ENCODE results near the gene RNLS. TPM values are rescaled to one million over a fixed set of nuclear protein-coding genes. Genes with fewer than 3 reads are reported as not detected.

The RNLS gene
- total RNA-seq, 4 donors from 2014 or later: 7.8 to 37.2 (median 26.2) TPM

GRCh38 chr10:88525371-88526069 is 57.6 kb downstream of the RNLS start:
- Histone ChIP-seq H3K27ac (no peak overlapping the region), H3K4me3 (no peak overlapping the region), H3K9me3 (no peaks in the 10 kb centered on the region), H3K36me3 (no peaks in the 10 kb centered on the region), H3K4me1 (peaks cover 0 to 16% (median 1%) of the 10 kb centered on the region in 4 donors), H3K27me3 (no peaks in the 10 kb centered on the region)
- TF ChIP-seq EP300 (IDR thresholded peaks at IDR 0.05) (no peak), CTCF (IDR thresholded peaks at IDR 0.05) (no peak), POLR2A (IDR thresholded peaks at IDR 0.05) (no peak)
- WGBS, 2 donors: 81 to 82% methylated on average over 3 of the region's 3 CpGs
- DNase-seq (ENCODE audit: low spot score in 2 of 2): no peak

GRCh38 chr10:88523739-88524400 is 59.2 kb downstream of the RNLS start:
- DNase-seq (ENCODE audit: low spot score in 2 of 2): no peak
- no peak for TF ChIP-seq CTCF (IDR thresholded peaks at IDR 0.05)
- TF ChIP-seq POLR2A (IDR thresholded peaks at IDR 0.05): no peak
- TF ChIP-seq EP300 (IDR thresholded peaks at IDR 0.05): no peak
- Histone ChIP-seq H3K36me3 (no peaks in the 10 kb centered on the region), H3K4me1 (peaks cover 0 to 16% (median 1%) of the 10 kb centered on the region in 4 donors), H3K27me3 (no peaks in the 10 kb centered on the region), H3K4me3 (no peak overlapping the region), H3K9me3 (no peaks in the 10 kb centered on the region), H3K27ac (no peak overlapping the region)
- WGBS, 2 donors: 89 to 92% methylated on average over 6 of the region's 6 CpGs

GRCh38 chr10:88522715-88523114 is 60.4 kb downstream of the RNLS start:
- H3K4me3 ChIP-seq: no peak overlapping the region
- TF ChIP-seq CTCF (IDR thresholded peaks at IDR 0.05) (no peak), EP300 (IDR thresholded peaks at IDR 0.05) (no peak), POLR2A (IDR thresholded peaks at IDR 0.05) (no peak)
- DNase-seq (ENCODE audit: low spot score in 2 of 2): no peak
- peaks cover 0 to 16% (median 1%) of the 10 kb centered on the region in 4 donors for H3K4me1 ChIP-seq
- H3K36me3 ChIP-seq: no peaks in the 10 kb centered on the region
- no peak overlapping the region for H3K27ac ChIP-seq
- WGBS, 2 donors: 29 to 47% methylated on average over 1 of the region's 1 CpG
- H3K9me3 ChIP-seq: no peaks in the 10 kb centered on the region
- no peaks in the 10 kb centered on the region for H3K27me3 ChIP-seq

- no peaks in the 10 kb centered on the region for H3K36me3 ChIP-seq
- DNase-seq (ENCODE audit: low spot score in 2 of 2): no peak
- H3K4me1 ChIP-seq: peaks cover 0 to 16% (median 1%) of the 10 kb centered on the region in 4 donors
- H3K27me3 ChIP-seq: no peaks in the 10 kb centered on the region
- no peak overlapping the region for H3K27ac ChIP-seq
- H3K4me3 ChIP-seq: no peak overlapping the region
- no peaks in the 10 kb centered on the region for H3K9me3 ChIP-seq
- 68 to 83% methylated on average over 1 of the region's 1 CpG for WGBS, 2 donors
- no peak for TF ChIP-seq CTCF (IDR thresholded peaks at IDR 0.05)
- no peak for TF ChIP-seq EP300 (IDR thresholded peaks at IDR 0.05)
- TF ChIP-seq POLR2A (IDR thresholded peaks at IDR 0.05): no peak
Observed at GRCh38 chr10:88521791-88522190, 61.3 kb downstream of the RNLS start.

GRCh38 chr10:88515235-88515634 is 67.9 kb downstream of the RNLS start:
- no peak overlapping the region for H3K4me3 ChIP-seq
- H3K4me1 ChIP-seq: no peaks in the 10 kb centered on the region
- DNase-seq (ENCODE audit: low spot score in 2 of 2): no peak
- TF ChIP-seq POLR2A (IDR thresholded peaks at IDR 0.05) (no peak), CTCF (IDR thresholded peaks at IDR 0.05) (no peak), EP300 (IDR thresholded peaks at IDR 0.05) (no peak)
- H3K36me3 ChIP-seq: no peaks in the 10 kb centered on the region
- WGBS, 2 donors: 49 to 77% methylated on average over 1 of the region's 1 CpG
- H3K27me3 ChIP-seq: no peaks in the 10 kb centered on the region
- H3K27ac ChIP-seq: no peak overlapping the region
- H3K9me3 ChIP-seq: no peaks in the 10 kb centered on the region

All from tibial nerve (tissue), 4 donors.